HEK293T (cell line): ENCODE measurements around the gene ZWILCH.
"Not testable (repeated sequence)": the region's sequence is repeated elsewhere in the genome, so short reads cannot be mapped to it uniquely, and the experiment has no call there.

Source experiments
- CTCF ChIA-PET: fragments of 350-600 bp; formaldehyde crosslinking; extraction: SDS; loops from one replicate; lab custom pipeline; 2021; ENCODE audit warnings: antibody characterized with exemption, inconsistent platforms; lab: Yijun Ruan, JAX
- POLR2A ChIA-PET: fragments of 350-600 bp; formaldehyde crosslinking; extraction: SDS; loops from one replicate; lab custom pipeline; 2020; ENCODE audit warnings: antibody characterized with exemption, inconsistent platforms; lab: Yijun Ruan, JAX
- DNase-seq: peaks from one replicate; pipeline ENCODE4 v3.0.0; 2012; ENCODE audit warnings: mixed read lengths; ENCODE audit errors: extremely low spot score
- ARNT ChIP-seq: fragments of 450-650 bp; IDR thresholded peaks from 2 replicates; pipeline ENCODE4 v1.6.1; 2017; ENCODE audit warnings: mild to moderate bottlenecking
- BHLHE40 ChIP-seq: fragments of 450-650 bp; IDR thresholded peaks from 2 replicates; pipeline ENCODE4 v1.6.1; 2016; ENCODE audit warnings: mild to moderate bottlenecking, moderate library complexity, borderline replicate concordance
- CTBP1 ChIP-seq: fragments of 450-650 bp; IDR thresholded peaks from 2 replicates; pipeline ENCODE4 v1.6.1; 2016; ENCODE audit warnings: borderline replicate concordance
- ELF4 ChIP-seq: fragments of 450-650 bp; IDR thresholded peaks from 2 replicates; pipeline ENCODE4 v1.6.1; 2017; ENCODE audit warnings: antibody characterized with exemption
- FOXA1 ChIP-seq: fragments of 450-650 bp; IDR thresholded peaks from 2 replicates; pipeline ENCODE4 v1.6.1; 2016; ENCODE audit warnings: mild to moderate bottlenecking
- FOXK2 ChIP-seq: fragments of 450-650 bp; IDR thresholded peaks from 2 replicates; pipeline ENCODE4 v1.6.1; 2016; ENCODE audit warnings: mild to moderate bottlenecking
- FOXM1 ChIP-seq: fragments of 450-650 bp; IDR thresholded peaks from 2 replicates; pipeline ENCODE4 v1.6.1; 2017; ENCODE audit warnings: mild to moderate bottlenecking, borderline replicate concordance
- HDGF ChIP-seq: fragments of 450-650 bp; IDR thresholded peaks from 2 replicates; pipeline ENCODE4 v1.6.1; 2017; ENCODE audit warnings: antibody characterized with exemption, borderline replicate concordance
- L3MBTL2 ChIP-seq: fragments of 450-650 bp; conservative IDR thresholded peaks from 2 replicates; pipeline ENCODE4 v1.6.1; 2016; ENCODE audit warnings: mild to moderate bottlenecking
- LEF1 ChIP-seq: fragments of 450-650 bp; IDR thresholded peaks from 2 replicates; pipeline ENCODE4 v1.6.1; 2017; ENCODE audit warnings: mild to moderate bottlenecking, borderline replicate concordance
- NFRKB ChIP-seq: fragments of 450-650 bp; IDR thresholded peaks from 2 replicates; pipeline ENCODE4 v1.6.1; 2016; ENCODE audit warnings: mild to moderate bottlenecking, moderate library complexity
- PKNOX1 ChIP-seq: fragments of 450-650 bp; IDR thresholded peaks from 2 replicates; pipeline ENCODE4 v1.6.1; 2016
- SP1 ChIP-seq: fragments of 450-650 bp; IDR thresholded peaks from 2 replicates; pipeline ENCODE4 v1.6.1; 2017
- SUZ12 ChIP-seq: fragments of 450-650 bp; IDR thresholded peaks from 2 replicates; pipeline ENCODE4 v1.6.1; 2016; ENCODE audit warnings: mild to moderate bottlenecking
- TARDBP ChIP-seq: fragments of 450-650 bp; IDR thresholded peaks from 2 replicates; pipeline ENCODE4 v1.6.1; 2016
- ZNF384 ChIP-seq: fragments of 450-650 bp; IDR thresholded peaks from 2 replicates; pipeline ENCODE4 v1.6.1; 2016

The ZWILCH gene

GRCh38 chr15:66494262-66494661 is 10.9 kb upstream of the ZWILCH start:
- TF ChIP-seq ZNF384 (no peak), L3MBTL2 (no peak), ELF4 (no peak), HDGF (no peak), TARDBP (no peak), SP1 (no peak), LEF1 (no peak), FOXK2 (no peak), BHLHE40 (no peak), ARNT (no peak), PKNOX1 (no peak), SUZ12 (no peak), FOXM1 (no peak), NFRKB (no peak)
- ChIA-PET POLR2A (interaction anchor here (1.8 kb wide), 1 partner anchor 10 kb away, joined by 4 read pairs; no protein-coding TSS in a partner anchor), CTCF (no interaction called here)
- no peak for DNase-seq

DNA sequence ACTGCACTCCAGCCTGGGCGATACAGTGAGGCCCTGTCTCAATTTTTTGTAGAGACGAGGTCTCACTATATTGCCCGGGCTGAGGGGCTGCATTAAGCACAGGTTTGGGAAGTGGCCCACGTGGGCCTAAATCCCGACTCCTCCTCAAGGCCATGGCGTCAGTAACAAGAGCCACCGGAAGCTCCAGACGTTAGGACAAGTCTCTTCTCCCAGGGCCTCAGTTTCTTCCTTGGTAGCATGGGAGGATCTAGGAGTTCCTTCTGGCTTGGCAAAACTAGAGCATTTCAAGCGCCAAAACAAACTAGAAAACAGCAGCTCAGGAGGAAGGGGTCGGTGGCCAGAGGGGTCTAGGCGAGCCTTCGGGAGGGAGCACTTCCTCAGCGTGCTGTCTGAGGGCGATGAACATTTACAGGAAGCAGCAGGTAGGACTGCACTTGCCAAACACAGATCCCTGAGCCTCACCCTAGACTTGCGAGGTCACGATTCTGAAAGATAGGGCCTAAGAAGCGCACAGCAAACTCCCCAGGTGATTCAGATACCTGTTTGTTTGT is 8.1 kb upstream of the ZWILCH start:
- no peak for DNase-seq
- ChIA-PET CTCF (interaction anchor here (0.6 to 2.5 kb wide), 8 partner anchors 9 to 226 kb away, joined by 3 to 12 read pairs (median 6); no protein-coding TSS in a partner anchor), POLR2A (interaction anchor here (0.9 to 5.5 kb wide), 6 partner anchors 18 to 141 kb away, joined by 3 to 35 read pairs (median 4); partner anchors contain the start of genes MAP2K1 and TIPIN)
- no peak for TF ChIP-seq FOXK2
- no peak for TF ChIP-seq BHLHE40
- no peak for TF ChIP-seq SP1
- TF ChIP-seq NFRKB = no peak
- TF ChIP-seq FOXM1 = no peak
- no peak for TF ChIP-seq CTBP1
- TF ChIP-seq ARNT = no peak
- no peak for TF ChIP-seq ELF4
- TF ChIP-seq TARDBP = no peak
- no peak for TF ChIP-seq L3MBTL2
- no peak for TF ChIP-seq SUZ12
- TF ChIP-seq HDGF = no peak
- no peak for TF ChIP-seq LEF1
- no peak for TF ChIP-seq PKNOX1
- no peak for TF ChIP-seq ZNF384
- no peak for TF ChIP-seq FOXA1

- TF ChIP-seq BHLHE40 (0 out of 2 replicates have a peak, but pooled peaks have one; percentile 23), ELF4 (peak; percentile 66), NFRKB (peak; percentile 31; the same call in 1 of the 2 replicates), SUZ12 (no peak), PKNOX1 (peak; percentile 88), FOXK2 (no peak), FOXM1 (no peak; the same call in 1 of the 2 replicates), ARNT (peak; percentile 35; the same call in 1 of the 2 replicates), TARDBP (no peak), L3MBTL2 (peak; percentile 29; the same call in 1 of the 2 replicates), CTBP1 (no peak; the same call in 1 of the 2 replicates), FOXA1 (no peak), ZNF384 (no peak), HDGF (0 out of 2 replicates have a peak, but pooled peaks have one; percentile 60)
- DNase-seq = peak; percentile 93
- ChIA-PET CTCF (interaction anchor here (0.6 to 2.5 kb wide), 17 partner anchors 8 to 1104 kb away, joined by 3 to 12 read pairs (median 3); partner anchors contain the start of gene LCTL), POLR2A (interaction anchor here (0.6 to 5.5 kb wide), 13 partner anchors 10 to 354 kb away, joined by 3 to 35 read pairs (median 4); partner anchors contain the start of genes MAP2K1 and TIPIN)
Observed at GRCh38 chr15:66497502-66498455, 7.3 kb upstream of the ZWILCH start, which contains the start of gene SNAPC5. Gene SNAPC5 (minus strand): TSS chr15:66497762. CDS start chr15:66497731, 31 bp downstream.

DNA sequence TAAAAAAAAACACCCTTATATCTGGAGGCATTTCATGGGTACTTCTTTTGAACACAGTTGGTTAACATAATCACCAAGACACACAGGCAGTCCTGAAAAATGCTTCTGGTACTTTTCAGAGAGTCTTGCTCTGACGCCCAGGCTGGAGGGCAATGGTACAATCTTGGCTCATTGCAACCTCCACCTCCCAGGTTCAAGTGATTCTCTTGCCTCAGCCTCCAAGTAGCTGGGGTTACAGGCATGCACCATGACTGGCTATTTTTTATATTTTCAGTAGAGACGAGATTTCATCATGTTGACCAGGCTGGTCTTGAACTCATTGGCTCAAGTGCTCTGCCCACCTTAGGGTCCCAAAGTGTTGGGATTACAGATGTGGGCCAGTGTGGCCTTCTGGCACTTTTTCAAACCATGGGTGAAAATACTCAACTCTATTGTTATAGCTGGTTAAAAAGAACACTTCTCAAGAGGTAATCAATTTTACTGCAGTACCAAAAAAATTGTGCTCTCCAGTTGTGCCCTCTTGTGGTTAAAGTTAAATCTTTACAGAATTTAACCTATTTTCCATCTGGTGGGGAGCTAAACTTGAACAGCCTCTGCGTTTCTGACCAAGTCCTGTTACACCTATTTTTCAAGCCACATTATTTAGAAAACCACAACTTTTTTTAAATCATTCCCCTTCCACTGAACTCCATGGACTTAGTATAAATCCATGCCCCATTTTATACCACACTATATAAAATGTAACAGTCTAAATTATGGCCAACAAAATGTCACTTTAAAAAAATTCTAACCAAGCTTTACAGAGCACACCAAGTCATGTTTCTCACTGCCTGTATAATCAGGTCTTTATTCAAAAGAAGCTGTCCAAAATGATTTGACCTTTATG is 6.4 kb upstream of the ZWILCH start:
- no peak for TF ChIP-seq ZNF384
- no peak for TF ChIP-seq FOXK2
- no peak for TF ChIP-seq SUZ12
- TF ChIP-seq ARNT = no peak
- no peak for TF ChIP-seq LEF1
- TF ChIP-seq FOXM1 = no peak
- no peak for TF ChIP-seq FOXA1
- TF ChIP-seq PKNOX1 = no peak
- TF ChIP-seq NFRKB = no peak
- no peak for DNase-seq
- ChIA-PET POLR2A (interaction anchor here (1.0 to 5.5 kb wide), 10 partner anchors 9 to 204 kb away, joined by 3 to 35 read pairs (median 4); partner anchors contain the start of genes MAP2K1 and TIPIN), CTCF (interaction anchor here (0.6 to 2.5 kb wide), 19 partner anchors 8 to 1105 kb away, joined by 3 to 12 read pairs (median 3); partner anchors contain the start of genes LCTL and MAP2K1)

DNA sequence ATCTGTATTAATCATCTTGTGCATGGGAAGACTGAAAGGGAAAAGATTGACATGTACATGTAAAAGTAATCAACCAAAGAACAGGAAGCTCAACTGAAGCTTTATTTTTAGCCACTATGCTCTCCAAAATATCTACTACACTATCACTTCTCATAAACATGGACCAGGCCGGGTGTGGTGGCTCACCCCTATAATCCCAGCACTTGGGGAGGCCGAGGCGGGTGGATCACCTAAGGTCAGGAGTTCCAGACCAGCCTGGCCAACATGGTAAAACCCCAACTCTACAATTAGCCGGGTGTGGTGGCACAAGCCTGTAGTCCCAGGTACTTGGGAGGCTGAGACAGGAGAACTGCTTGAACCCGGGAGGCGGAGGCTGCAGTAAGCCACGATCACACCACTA is 4.8 kb upstream of the ZWILCH start:
- not testable (repeated sequence) for DNase-seq
- ChIA-PET POLR2A (interaction anchor here (5.5 kb wide), 1 partner anchor 113 kb away, joined by 35 read pairs; the partner anchor contains the start of gene MAP2K1), CTCF (interaction anchor here (1.6 kb wide), 1 partner anchor 351 kb away, joined by 3 read pairs; no protein-coding TSS in a partner anchor)
